Muscle layer of colon (tissue), 2 donors: ENCODE results near the gene CA5A.

ENCODE experiments used
- H3K27ac ChIP-seq: one replicate; pipeline ENCODE4 v1.7.0; 2013; ENCODE audit warnings: low read depth, mild to moderate bottlenecking, low read length, moderate library complexity
- H3K27me3 ChIP-seq, 2 donors: one replicate each; pipeline ENCODE4 v1.7.0; 2013; ENCODE audit warnings: low read length in 2 of 2, mild to moderate bottlenecking in 2 of 2; ENCODE audit not compliant: insufficient read depth in 2 of 2, control insufficient read depth in 1 of 2
- H3K36me3 ChIP-seq: one replicate; pipeline ENCODE4 v1.7.0; 2013; ENCODE audit warnings: mild to moderate bottlenecking, low read length; ENCODE audit not compliant: insufficient read depth
- H3K4me1 ChIP-seq: one replicate; pipeline ENCODE4 v1.7.0; 2013; ENCODE audit warnings: mild to moderate bottlenecking, low read length; ENCODE audit not compliant: insufficient read depth
- H3K4me3 ChIP-seq, 2 donors: one replicate each; pipeline ENCODE4 v1.7.0; 2013; ENCODE audit warnings: low read length in 2 of 2, low read depth in 1 of 2, mild to moderate bottlenecking in 1 of 2, moderate library complexity in 1 of 2
- H3K9ac ChIP-seq: one replicate; pipeline ENCODE4 v1.7.0; 2013; ENCODE audit warnings: low read length
- H3K9me3 ChIP-seq: one replicate; pipeline ENCODE4 v1.7.0; 2013; ENCODE audit warnings: mild to moderate bottlenecking, low read length
- donor health status: abdominal sarcoma.
- donor health status: Adenocarcinoma of cecum.

The CA5A gene

GRCh38 chr16:87847467-87847784 is 88.9 kb downstream of the CA5A start:
- Histone ChIP-seq H3K27ac (no peak overlapping the region), H3K9me3 (no peaks in the 10 kb centered on the region), H3K4me1 (peaks cover 23% of the 10 kb centered on the region), H3K27me3 (no peaks in the 10 kb centered on the region), H3K9ac (no peak overlapping the region), H3K36me3 (peaks cover 16% of the 10 kb centered on the region), H3K4me3 (no peak overlapping the region)

GRCh38 chr16:87846705-87847466 is 89.4 kb downstream of the CA5A start:
- Histone ChIP-seq H3K4me1 (peaks cover 23% of the 10 kb centered on the region), H3K4me3 (no peak overlapping the region), H3K9me3 (no peaks in the 10 kb centered on the region), H3K27me3 (no peaks in the 10 kb centered on the region), H3K27ac (no peak overlapping the region), H3K9ac (peak overlapping the region; percentile 5), H3K36me3 (peaks cover 16% of the 10 kb centered on the region)

- Histone ChIP-seq H3K9ac (no peak overlapping the region), H3K27me3 (no peaks in the 10 kb centered on the region), H3K4me1 (peaks cover 23% of the 10 kb centered on the region), H3K36me3 (peaks cover 8% of the 10 kb centered on the region), H3K27ac (no peak overlapping the region), H3K4me3 (no peak overlapping the region), H3K9me3 (no peaks in the 10 kb centered on the region)
Measured at GRCh38 chr16:87845807-87846619, 90.3 kb downstream of the CA5A start.

- H3K36me3 ChIP-seq = peaks cover under 1% of the 10 kb centered on the region
- no peaks in the 10 kb centered on the region for H3K27me3 ChIP-seq
- no peaks in the 10 kb centered on the region for H3K9me3 ChIP-seq
- H3K4me3 ChIP-seq = no peak overlapping the region
- no peak overlapping the region for H3K27ac ChIP-seq
- peaks cover 20% of the 10 kb centered on the region for H3K4me1 ChIP-seq
- H3K9ac ChIP-seq = no peak overlapping the region
Measured at GRCh38 chr16:87845213-87845612, 91.1 kb downstream of the CA5A start.

GRCh38 chr16:87844809-87845208 is 91.5 kb downstream of the CA5A start:
- Histone ChIP-seq H3K27me3 (no peaks in the 10 kb centered on the region), H3K9me3 (no peaks in the 10 kb centered on the region), H3K4me1 (peaks cover 16% of the 10 kb centered on the region), H3K36me3 (no peaks in the 10 kb centered on the region), H3K9ac (no peak overlapping the region), H3K4me3 (no peak overlapping the region), H3K27ac (no peak overlapping the region)

- Histone ChIP-seq H3K27me3 (no peaks in the 10 kb centered on the region), H3K4me3 (no peak overlapping the region), H3K36me3 (peaks cover 4% of the 10 kb centered on the region), H3K9ac (no peak overlapping the region), H3K4me1 (peaks cover 12% of the 10 kb centered on the region), H3K9me3 (no peaks in the 10 kb centered on the region), H3K27ac (no peak overlapping the region)
Measured at GRCh38 chr16:87844120-87844733, 92.1 kb downstream of the CA5A start.

- Histone ChIP-seq H3K27me3 (no peaks in the 10 kb centered on the region), H3K4me1 (peaks cover 12% of the 10 kb centered on the region)
Measured at GRCh38 chr16:87843678-87844105, 92.6 kb downstream of the CA5A start.

GRCh38 chr16:87842209-87842869 is 94.0 kb downstream of the CA5A start:
- H3K27me3 ChIP-seq = no peaks in the 10 kb centered on the region
- H3K36me3 ChIP-seq = peaks cover 14% of the 10 kb centered on the region
- H3K9me3 ChIP-seq = no peaks in the 10 kb centered on the region
- no peak overlapping the region for H3K9ac ChIP-seq
- no peak overlapping the region for H3K27ac ChIP-seq
- peaks cover 12% of the 10 kb centered on the region for H3K4me1 ChIP-seq
- no peak overlapping the region for H3K4me3 ChIP-seq

More at GRCh38 chr16:87843678-87844105, 92.6 kb downstream of the CA5A start:
- H3K36me3 ChIP-seq = peaks cover 9% of the 10 kb centered on the region
- no peak overlapping the region for H3K4me3 ChIP-seq
- H3K9me3 ChIP-seq = no peaks in the 10 kb centered on the region
- no peak overlapping the region for H3K9ac ChIP-seq
- H3K27ac ChIP-seq = no peak overlapping the region

GRCh38 chr16:87841340-87842208 is 94.8 kb downstream of the CA5A start:
- peaks cover 21% of the 10 kb centered on the region for H3K36me3 ChIP-seq
- no peak overlapping the region for H3K27ac ChIP-seq
- H3K27me3 ChIP-seq = no peaks in the 10 kb centered on the region
- no peak overlapping the region for H3K9ac ChIP-seq
- H3K4me3 ChIP-seq = no peak overlapping the region
- H3K4me1 ChIP-seq = peaks cover 6% of the 10 kb centered on the region
- H3K9me3 ChIP-seq = no peaks in the 10 kb centered on the region

GRCh38 chr16:87840271-87840978 is 95.9 kb downstream of the CA5A start:
- no peak overlapping the region for H3K9ac ChIP-seq
- H3K27ac ChIP-seq = no peak overlapping the region
- H3K27me3 ChIP-seq = no peaks in the 10 kb centered on the region
- no peaks in the 10 kb centered on the region for H3K9me3 ChIP-seq
- no peaks in the 10 kb centered on the region for H3K4me1 ChIP-seq
- no peak overlapping the region for H3K4me3 ChIP-seq
- H3K36me3 ChIP-seq = peaks cover 21% of the 10 kb centered on the region
